Erythroblast (primary cell): ENCODE data around the gene SMG7.

Experiments
- GATA1 ChIP-seq: IDR thresholded peaks from 2 replicates; pipeline ENCODE4 v1.6.1; 2011; ENCODE audit warnings: low read depth, mild to moderate bottlenecking, control low read depth, low read length, moderate library complexity
- POLR2A ChIP-seq: IDR thresholded peaks from 2 replicates; pipeline ENCODE4 v1.6.1; 2011; ENCODE audit warnings: mild to moderate bottlenecking, low read length

DNA sequence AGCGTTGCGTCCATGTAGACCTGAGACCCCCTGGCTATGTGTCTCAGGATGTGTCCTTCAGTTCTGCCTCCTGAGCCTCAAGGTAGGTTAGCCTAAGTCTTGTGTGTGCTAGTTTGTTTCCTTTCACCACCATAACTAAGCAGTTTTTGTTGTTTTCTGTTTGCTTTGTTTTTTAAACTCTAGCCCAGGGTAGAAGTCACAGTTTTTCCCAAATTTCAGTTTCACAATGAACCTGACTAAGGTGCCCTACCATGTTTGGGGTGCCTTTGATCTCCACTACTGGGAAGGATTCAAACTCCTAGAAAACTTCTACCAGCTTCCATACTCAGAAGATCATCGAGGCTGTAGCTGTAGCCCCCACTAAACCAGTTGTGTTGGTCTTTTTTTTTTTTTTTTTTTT, 14.8 kb upstream of the SMG7 start:
- TF ChIP-seq POLR2A = no peak
- no peak for TF ChIP-seq GATA1
